Trophoblast cell (in vitro differentiated cells and primary cell): ENCODE results near the gene RREB1.

Experiments
- DNase-seq, 2 donors: peaks; one replicate each; pipeline ENCODE4 v3.0.0-alpha.2; 2016
- H2AFZ ChIP-seq: 2 replicates; pipeline ENCODE4 v1.6.1; 2013; ENCODE audit warnings: low read length, moderate library complexity, mild to moderate bottlenecking; ENCODE audit not compliant: insufficient read depth, poor library complexity
- H2AK5ac ChIP-seq: 2 replicates; pipeline ENCODE4 v1.6.1; 2013; ENCODE audit warnings: mild to moderate bottlenecking, low read length
- H2BK120ac ChIP-seq: 2 replicates; pipeline ENCODE4 v1.6.1; 2013; ENCODE audit warnings: low read length, mild to moderate bottlenecking, moderate library complexity; ENCODE audit not compliant: insufficient read depth, poor library complexity
- H2BK12ac ChIP-seq: 2 replicates; pipeline ENCODE4 v1.6.1; 2013; ENCODE audit warnings: mild to moderate bottlenecking, low read length, moderate library complexity
- H2BK5ac ChIP-seq: 2 replicates; pipeline ENCODE4 v1.6.1; 2013; ENCODE audit warnings: low read length, low read depth, moderate library complexity, mild to moderate bottlenecking; ENCODE audit not compliant: poor library complexity
- H3K14ac ChIP-seq: 2 replicates; pipeline ENCODE4 v1.6.1; 2013; ENCODE audit warnings: mild to moderate bottlenecking, low read length
- H3K18ac ChIP-seq: 2 replicates; pipeline ENCODE4 v1.6.1; 2013; ENCODE audit warnings: mild to moderate bottlenecking, low read length
- H3K23ac ChIP-seq: 2 replicates; pipeline ENCODE4 v1.6.1; 2013; ENCODE audit warnings: low read length
- H3K27ac ChIP-seq: 2 replicates; pipeline ENCODE4 v1.5.1; 2013; ENCODE audit warnings: low read depth, mild to moderate bottlenecking, inconsistent platforms, low read length, moderate library complexity
- H3K27me3 ChIP-seq: 2 replicates; pipeline ENCODE4 v1.6.1; 2013; ENCODE audit warnings: inconsistent platforms, mild to moderate bottlenecking, low read length, moderate library complexity; ENCODE audit not compliant: insufficient read depth
- H3K36me3 ChIP-seq, 2 experiments: 1 replicate in 1 of 2; 2 replicates in 1 of 2; pipeline ENCODE4 v1.6.1; 2013; ENCODE audit warnings: low read length in 2 of 2, mild to moderate bottlenecking in 2 of 2, moderate library complexity in 1 of 2; ENCODE audit not compliant: insufficient read depth in 2 of 2, control insufficient read depth in 1 of 2
- H3K4ac ChIP-seq: 2 replicates; pipeline ENCODE4 v1.6.1; 2013; ENCODE audit warnings: low read depth, mild to moderate bottlenecking, low read length, moderate library complexity
- H3K4me1 ChIP-seq, 2 experiments: 1 replicate in 1 of 2; 2 replicates in 1 of 2; pipeline ENCODE4 v1.6.1; 2013; ENCODE audit warnings: low read length in 2 of 2, mild to moderate bottlenecking in 2 of 2, moderate library complexity in 1 of 2; ENCODE audit not compliant: insufficient read depth in 2 of 2, control insufficient read depth in 1 of 2
- H3K4me2 ChIP-seq: 2 replicates; pipeline ENCODE4 v1.6.1; 2013; ENCODE audit warnings: inconsistent platforms, mild to moderate bottlenecking, low read length, moderate library complexity
- H3K4me3 ChIP-seq: 2 replicates; pipeline ENCODE4 v1.5.1; 2013; ENCODE audit warnings: mild to moderate bottlenecking, low read depth, low read length, inconsistent platforms
- H3K79me1 ChIP-seq: one replicate; pipeline ENCODE4 v1.6.1; 2013; ENCODE audit warnings: low read length
- H3K79me2 ChIP-seq: 2 replicates; pipeline ENCODE4 v1.6.1; 2013; ENCODE audit warnings: low read length, mild to moderate bottlenecking; ENCODE audit not compliant: control insufficient read depth, insufficient read depth, poor library complexity
- H3K9ac ChIP-seq: 2 replicates; pipeline ENCODE4 v1.6.1; 2013; ENCODE audit warnings: mild to moderate bottlenecking, low read length
- H3K9me3 ChIP-seq: 2 replicates; pipeline ENCODE4 v1.6.1; 2013; ENCODE audit warnings: low read depth, mild to moderate bottlenecking, control low read depth, inconsistent platforms, low read length; ENCODE audit not compliant: insufficient read depth
- H4K12ac ChIP-seq: 2 replicates; pipeline ENCODE4 v1.6.1; 2013; ENCODE audit warnings: low read depth, mild to moderate bottlenecking, low read length, moderate library complexity
- H4K8ac ChIP-seq: 2 replicates; pipeline ENCODE4 v1.6.1; 2013; ENCODE audit warnings: low read depth, mild to moderate bottlenecking, low read length, moderate library complexity
- H4K91ac ChIP-seq: one replicate; pipeline ENCODE4 v1.6.1; 2013; ENCODE audit warnings: low read depth, mild to moderate bottlenecking, low read length, moderate library complexity
- WGBS: extraction: QIAGEN DNeasy Blood & Tissue Kit; methylation state at CpG from one replicate; pipeline ENCODE4 v1.1.7; 2013; ENCODE audit warnings: missing lambda C conversion rate; ENCODE audit not compliant: insufficient read length, insufficient coverage; ENCODE audit errors: extremely low coverage; 5-methylcytosine and 5-hydroxymethylcytosine counted together

Gene RREB1

DNA sequence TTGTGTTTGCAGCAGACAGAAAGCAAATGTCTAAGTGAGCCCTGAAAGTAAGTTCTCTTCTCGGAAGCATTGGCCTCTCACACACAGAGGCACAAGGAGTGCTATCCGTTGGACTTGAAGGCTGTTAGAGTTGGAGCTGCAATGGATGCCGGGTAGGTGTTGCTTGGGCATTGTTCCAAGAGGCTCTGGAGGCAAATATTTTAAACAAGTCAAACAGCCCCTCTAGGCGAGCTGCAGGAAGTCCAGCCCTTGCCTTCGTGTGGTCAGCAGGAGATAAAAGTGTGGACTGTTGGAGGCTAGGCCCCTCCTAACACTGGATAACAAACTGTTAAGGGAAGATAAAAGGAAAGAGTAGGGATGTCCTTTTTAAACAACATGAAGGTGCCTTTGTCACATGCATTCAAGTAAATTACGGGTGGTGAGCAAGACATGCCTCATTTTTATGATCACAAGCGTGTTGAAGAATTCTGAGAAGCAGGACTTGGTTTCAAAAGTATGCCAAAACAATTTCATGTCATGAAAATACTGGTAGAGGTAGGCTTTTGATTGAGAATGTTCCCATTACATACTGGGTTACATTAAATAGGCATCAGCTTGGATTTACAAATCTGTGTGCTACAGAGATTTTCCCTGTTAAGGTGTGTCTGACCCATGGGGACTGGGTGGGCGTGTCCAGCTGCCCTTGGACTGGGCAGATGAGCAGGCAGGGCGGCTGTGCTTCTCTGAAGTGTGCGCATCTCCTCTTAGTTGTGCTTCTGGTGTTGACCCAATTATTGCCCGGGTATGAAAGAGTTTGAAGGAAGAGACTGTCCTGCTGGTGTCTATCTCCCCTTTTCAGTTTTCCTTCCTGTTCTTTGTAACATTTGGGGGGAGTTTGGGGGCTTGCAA is 57.5 kb downstream of the RREB1 start:
- Histone ChIP-seq H3K79me1 (peaks cover 5% of the 10 kb centered on the region), H4K12ac (no peak overlapping the region), H3K18ac (no peak overlapping the region), H3K79me2 (peaks cover 19% of the 10 kb centered on the region), H3K9ac (no peak overlapping the region), H3K14ac (peak overlapping the region; percentile 47), H3K9me3 (no peaks in the 10 kb centered on the region), H3K27ac (peak overlapping the region; percentile 70), H3K4ac (peak overlapping the region; percentile 18), H2AFZ (no peak overlapping the region), H2BK5ac (no peak overlapping the region), H3K4me2 (no peak overlapping the region), H2BK12ac (no peak overlapping the region), H3K36me3 (peaks cover 0 to 2% of the 10 kb centered on the region in 2 experiments), H4K91ac (peak overlapping the region; percentile 32), H2AK5ac (no peak overlapping the region), H2BK120ac (peak overlapping the region; percentile 4), H3K23ac (no peak overlapping the region), H4K8ac (peak overlapping the region; percentile 6), H3K4me3 (no peak overlapping the region), H3K27me3 (no peaks in the 10 kb centered on the region), H3K4me1 (peaks cover 20 to 42% of the 10 kb centered on the region in 2 experiments)
- peak in 1 of 2 donors; percentile 69 for DNase-seq
- no CpG with 5 or more reads among the region's 11 CpGs for WGBS

DNA sequence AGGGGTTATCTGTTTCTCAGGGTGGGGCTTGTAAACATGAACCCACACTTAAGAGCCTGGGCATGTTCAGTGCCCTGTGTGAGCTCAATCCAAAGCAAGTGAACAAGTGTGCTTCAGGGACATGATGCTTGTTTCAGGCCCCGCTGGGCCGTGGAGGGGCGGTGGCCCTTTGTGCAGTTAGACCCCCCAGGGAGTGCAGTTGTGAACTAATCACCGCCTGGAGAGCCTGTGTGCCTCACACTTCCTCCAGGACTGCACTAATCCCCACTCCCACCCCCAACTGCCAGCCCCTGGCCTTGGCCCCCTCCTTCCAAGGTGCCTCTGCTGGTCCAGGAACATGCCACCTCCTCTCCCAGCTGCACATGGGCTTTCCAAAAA is 58.1 kb downstream of the RREB1 start:
- H3K18ac ChIP-seq: peak overlapping the region; percentile 63
- no peak for DNase-seq
- no peak overlapping the region for H3K14ac ChIP-seq
- no peak overlapping the region for H3K4me3 ChIP-seq
- no peak overlapping the region for H2AFZ ChIP-seq
- peaks cover 19% of the 10 kb centered on the region for H3K79me2 ChIP-seq
- H3K4me2 ChIP-seq: no peak overlapping the region
- H4K91ac ChIP-seq: peak overlapping the region; percentile 32
- no peaks in the 10 kb centered on the region for H3K9me3 ChIP-seq
- no peak overlapping the region for H2AK5ac ChIP-seq
- H3K27me3 ChIP-seq: no peaks in the 10 kb centered on the region
- H2BK5ac ChIP-seq: no peak overlapping the region
- no peak overlapping the region for H3K23ac ChIP-seq
- H4K8ac ChIP-seq: no peak overlapping the region
- H3K79me1 ChIP-seq: peaks cover 5% of the 10 kb centered on the region
- no peak overlapping the region for H3K9ac ChIP-seq
- peaks cover 0 to 2% of the 10 kb centered on the region in 2 experiments for H3K36me3 ChIP-seq
- no CpG with 5 or more reads among the region's 4 CpGs for WGBS
- H3K4ac ChIP-seq: peak overlapping the region; percentile 18
- peaks cover 20 to 43% of the 10 kb centered on the region in 2 experiments for H3K4me1 ChIP-seq
- H2BK12ac ChIP-seq: no peak overlapping the region
- H2BK120ac ChIP-seq: peak overlapping the region; percentile 4
- H4K12ac ChIP-seq: no peak overlapping the region
- peak overlapping the region; percentile 70 for H3K27ac ChIP-seq

DNA sequence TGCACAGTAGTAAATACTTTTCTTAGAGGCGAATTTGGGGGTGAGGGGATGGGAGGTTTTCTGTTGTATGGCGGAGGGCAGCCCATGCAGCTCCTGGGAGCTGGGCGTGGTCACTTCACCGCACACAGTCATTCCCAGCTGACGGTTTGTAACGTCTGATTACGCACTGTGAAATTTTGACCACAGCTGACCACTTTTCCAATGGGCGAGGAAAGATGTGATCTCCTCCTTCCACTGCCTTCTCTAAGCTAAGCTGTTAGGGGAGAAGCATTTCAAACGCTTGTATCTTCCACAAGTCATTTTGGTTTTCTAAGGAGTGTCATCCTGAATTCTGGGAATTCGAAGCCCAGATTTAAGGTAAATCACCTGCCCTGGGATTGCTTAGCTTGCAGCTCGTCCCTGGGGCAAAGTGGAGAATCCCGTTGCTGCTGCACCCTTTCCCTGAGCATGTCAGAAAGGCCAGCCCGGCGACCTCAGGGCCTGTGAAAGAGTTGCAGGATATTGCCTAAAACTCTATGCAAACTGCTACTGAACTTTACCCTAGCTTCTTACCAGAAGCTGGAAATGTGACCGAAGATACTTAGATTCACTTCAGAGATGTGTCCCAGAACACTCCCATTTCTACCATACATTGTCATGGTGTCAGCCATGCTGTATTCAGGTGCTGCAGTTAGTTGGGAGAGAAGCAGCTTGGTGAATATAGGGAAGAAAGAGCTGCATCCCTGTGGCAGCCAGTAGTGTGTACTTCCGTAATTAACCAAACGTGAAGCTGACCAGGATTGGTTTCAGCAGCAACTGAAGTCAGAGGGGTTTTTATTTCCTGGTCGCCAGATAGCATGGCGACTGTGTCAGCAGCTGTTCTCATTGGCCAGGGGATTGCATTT is 58.9 kb downstream of the RREB1 start:
- Histone ChIP-seq H3K4ac (peak overlapping the region; percentile 16), H2BK5ac (no peak overlapping the region), H3K79me2 (peaks cover 17% of the 10 kb centered on the region), H3K79me1 (peaks cover 3% of the 10 kb centered on the region), H3K27me3 (no peaks in the 10 kb centered on the region), H3K4me1 (peaks cover 25 to 48% of the 10 kb centered on the region in 2 experiments), H3K14ac (no peak overlapping the region), H3K23ac (no peak overlapping the region), H3K4me2 (peak overlapping the region; percentile 1), H2BK120ac (no peak overlapping the region), H3K9ac (no peak overlapping the region), H2AFZ (no peak overlapping the region), H3K18ac (peak overlapping the region; percentile 10), H3K36me3 (peaks cover 0 to 2% of the 10 kb centered on the region in 2 experiments), H3K4me3 (no peak overlapping the region), H4K12ac (no peak overlapping the region), H4K8ac (no peak overlapping the region), H2AK5ac (no peak overlapping the region), H4K91ac (no peak overlapping the region), H2BK12ac (no peak overlapping the region), H3K27ac (peak overlapping the region; percentile 70), H3K9me3 (peaks cover 2% of the 10 kb centered on the region)
- peak; percentile 84 to 86 for DNase-seq
- WGBS: no CpG with 5 or more reads among the region's 19 CpGs

DNA sequence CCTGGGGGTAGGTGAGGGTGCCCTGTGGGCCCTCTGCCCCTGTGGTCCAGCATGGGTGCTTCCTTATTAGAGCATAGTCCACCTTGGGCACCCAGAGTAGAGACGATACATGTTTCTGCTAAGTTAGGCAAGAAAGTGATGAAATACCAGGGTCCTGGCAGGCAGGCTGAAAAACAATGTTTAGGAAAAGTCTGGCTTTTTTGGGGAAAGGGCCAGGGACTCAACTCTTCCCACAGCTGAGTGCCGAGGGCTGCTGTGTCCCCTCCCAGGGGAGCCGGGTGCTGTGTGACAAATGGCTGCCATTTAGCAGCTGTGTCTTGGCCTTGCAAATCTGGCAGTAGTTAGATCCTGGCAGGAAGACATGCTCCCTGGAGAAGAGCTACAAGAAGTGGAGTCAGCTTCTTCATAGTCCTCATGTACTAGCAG is 61.5 kb downstream of the RREB1 start:
- Histone ChIP-seq H2BK120ac (no peak overlapping the region), H3K4ac (peak overlapping the region; percentile 18), H3K23ac (no peak overlapping the region), H3K4me3 (no peak overlapping the region), H3K9ac (no peak overlapping the region), H2BK5ac (no peak overlapping the region), H2AFZ (no peak overlapping the region), H4K12ac (no peak overlapping the region), H3K9me3 (peaks cover 2% of the 10 kb centered on the region), H3K79me1 (peaks cover 14% of the 10 kb centered on the region), H3K18ac (peak overlapping the region; percentile 7), H3K27me3 (no peaks in the 10 kb centered on the region), H3K4me2 (no peak overlapping the region), H3K14ac (no peak overlapping the region), H3K27ac (no peak overlapping the region), H4K8ac (no peak overlapping the region), H3K79me2 (peaks cover 17% of the 10 kb centered on the region), H2AK5ac (no peak overlapping the region), H3K4me1 (peaks cover 37 to 64% of the 10 kb centered on the region in 2 experiments), H2BK12ac (no peak overlapping the region), H4K91ac (peak overlapping the region; percentile 15), H3K36me3 (no peaks in the 10 kb centered on the region)
- DNase-seq: no peak
- WGBS: no CpG with 5 or more reads among the region's 3 CpGs
